GM19468 (cell line): ENCODE measurements around the gene PPP1R15B.
"Not testable (repeated sequence)": the region's sequence is repeated elsewhere in the genome, so short reads cannot be mapped to it uniquely, and the experiment has no call there.

Source experiments
- ATAC-seq: cut with Tn5 transposase; IDR thresholded peaks from one replicate; pipeline ENCODE4 v1.9.1; 2021; ENCODE audit warnings: mild to moderate bottlenecking, moderate library complexity, moderate number of reproducible peaks; ENCODE audit not compliant: unreplicated experiment; ENCODE audit errors: extremely low read depth

PPP1R15B gene

DNA sequence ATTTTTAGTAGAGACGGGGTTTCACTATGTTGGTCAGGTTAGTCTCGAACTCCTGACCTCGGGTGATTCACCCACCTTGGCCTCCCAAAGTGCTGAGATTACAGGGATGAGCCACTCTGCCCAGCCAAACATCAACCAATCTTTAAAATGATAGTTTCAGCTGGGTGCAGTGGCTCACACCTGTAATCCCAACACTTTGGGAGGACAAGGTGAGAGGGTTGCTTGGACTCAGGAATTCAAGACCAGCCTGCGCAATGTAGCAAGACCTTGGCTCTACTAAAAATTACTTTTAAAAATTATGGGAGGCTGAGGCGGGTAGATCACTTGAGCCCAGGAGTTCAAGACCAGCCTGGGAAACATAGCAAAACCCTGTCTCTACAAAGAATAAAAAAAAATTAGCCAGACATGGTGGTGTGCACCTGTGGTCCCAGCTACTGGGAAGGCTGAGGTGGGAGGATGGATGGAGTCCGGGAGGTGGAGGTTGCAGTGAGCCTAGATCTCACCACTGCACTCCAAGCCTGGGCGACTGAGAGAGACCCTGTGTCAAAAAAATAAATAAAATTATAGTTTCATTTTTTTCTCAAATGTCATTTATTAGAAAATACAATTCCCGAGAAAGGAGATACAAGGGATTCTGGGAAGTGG lies 10.6 kb upstream of the PPP1R15B start:
- not testable (repeated sequence) for ATAC-seq

DNA sequence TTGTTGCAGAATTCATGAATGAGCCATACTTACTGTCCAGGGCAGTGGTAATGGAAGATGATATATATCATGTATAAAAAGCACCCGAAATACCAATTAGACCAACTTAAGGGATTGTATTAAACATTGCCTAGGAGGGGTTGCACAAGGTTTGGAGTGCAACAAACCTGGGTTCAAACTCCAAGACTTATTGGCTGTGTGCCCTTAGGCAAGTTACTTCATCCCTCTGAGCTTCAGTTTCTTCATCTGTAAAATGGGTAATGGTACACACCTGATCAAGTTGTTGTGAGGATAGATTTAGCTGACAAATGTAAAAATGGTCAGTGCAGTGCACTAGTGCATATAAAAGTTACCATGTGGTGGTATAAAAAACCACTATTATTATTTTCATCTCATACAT lies 9.8 kb upstream of the PPP1R15B start:
- no peak for ATAC-seq

DNA sequence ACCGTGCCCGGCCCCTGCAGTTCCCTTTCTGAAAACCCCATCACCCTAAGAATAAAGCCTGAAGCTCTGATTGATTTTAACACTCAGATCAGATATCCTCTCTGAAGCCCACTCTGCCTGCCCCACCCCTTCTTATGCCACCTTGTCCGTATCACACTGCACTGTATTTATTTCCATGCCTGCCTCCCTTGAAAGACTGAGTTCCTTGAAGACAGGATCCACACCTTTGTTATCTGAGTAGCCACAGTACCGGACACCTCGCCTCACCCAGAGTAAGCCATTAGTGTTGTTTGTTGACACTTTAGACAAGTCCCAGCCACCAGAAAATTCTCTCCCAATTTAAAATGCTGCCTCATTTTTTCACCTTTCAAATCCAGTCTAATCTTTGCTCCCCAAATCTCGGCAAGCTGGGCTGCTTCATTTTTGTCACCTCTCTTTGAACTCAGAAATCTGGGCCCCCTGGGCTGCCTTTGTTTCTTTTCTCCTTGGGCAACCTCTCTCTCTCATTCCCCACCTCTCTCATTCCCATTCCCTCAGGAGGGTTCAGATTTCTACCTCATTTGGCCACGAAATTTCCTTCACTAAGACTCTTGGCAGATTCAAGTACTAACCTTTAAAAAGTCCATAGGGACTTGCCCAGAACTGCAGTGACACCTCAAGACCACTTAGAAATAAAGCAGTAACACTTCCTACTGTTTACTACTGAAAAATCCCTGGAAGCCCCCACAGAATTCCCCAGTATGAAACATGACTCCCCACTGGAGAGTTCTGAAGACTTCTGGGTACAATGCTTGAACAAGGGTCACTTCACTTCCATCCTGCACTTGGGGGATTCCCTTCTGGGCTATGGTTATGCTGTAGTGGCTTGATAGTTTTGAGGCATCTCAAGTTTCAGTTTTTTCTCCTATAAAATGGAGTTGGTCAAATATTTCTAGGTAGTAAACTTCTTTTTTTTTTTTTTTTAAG lies 8.7 kb upstream of the PPP1R15B start:
- no peak for ATAC-seq

DNA sequence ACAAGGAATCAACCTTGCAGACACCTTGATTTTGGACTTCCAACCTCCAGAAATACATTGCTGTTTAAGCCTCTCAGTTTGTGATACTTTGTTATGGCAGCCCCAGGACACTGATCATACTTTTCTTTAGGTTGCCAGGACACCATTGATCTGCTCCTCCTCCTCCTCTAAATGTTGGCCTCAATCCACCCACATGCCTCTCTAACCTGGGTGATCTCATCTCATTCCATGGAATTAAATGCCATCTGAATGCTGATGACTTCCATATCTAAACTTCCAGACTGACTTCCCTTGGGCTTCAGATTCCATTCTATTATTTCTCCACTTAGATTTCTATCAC lies 7.4 kb upstream of the PPP1R15B start:
- ATAC-seq, result no peak

DNA sequence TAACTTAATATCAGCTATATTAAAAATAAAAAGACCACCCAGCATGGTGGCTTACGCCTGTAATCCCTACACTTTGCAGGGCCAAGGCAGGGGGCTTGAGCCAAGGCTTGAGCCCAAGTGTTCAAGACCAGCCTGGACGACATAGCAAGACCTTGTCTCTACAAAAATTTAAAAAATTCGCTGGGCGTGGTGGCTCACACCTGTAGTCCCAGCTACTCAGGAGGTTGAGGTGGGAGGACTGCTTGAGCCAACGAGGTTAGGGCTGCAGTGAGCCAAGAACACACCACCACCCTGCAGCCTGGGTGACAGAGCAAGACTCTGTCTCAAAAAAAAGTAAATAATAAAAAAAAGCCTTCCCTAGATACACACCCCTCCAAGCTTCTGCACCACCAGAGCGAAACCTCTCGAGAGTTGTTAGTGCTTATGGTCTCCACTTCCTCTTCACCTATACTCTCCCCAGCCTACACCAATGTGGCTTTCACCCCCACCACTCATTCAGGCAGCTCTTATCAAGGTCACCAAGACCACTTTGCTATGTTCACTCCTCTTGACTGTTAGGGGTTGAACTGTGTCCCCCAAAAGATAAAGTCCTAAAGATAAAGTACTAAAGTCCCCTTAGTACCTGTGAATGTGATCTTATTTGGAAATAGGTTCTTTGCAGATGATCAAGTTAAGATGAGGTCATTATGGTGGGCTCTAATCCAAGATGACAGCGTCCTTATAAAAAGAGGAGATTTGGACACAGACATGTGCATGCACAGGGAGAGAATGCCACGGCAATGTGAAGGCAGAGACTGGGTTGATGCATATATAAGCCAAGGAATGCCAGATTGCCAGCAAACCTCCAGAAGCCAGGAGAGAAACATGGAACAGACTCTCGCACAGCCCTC lies 6.8 kb upstream of the PPP1R15B start:
- no peak for ATAC-seq

DNA sequence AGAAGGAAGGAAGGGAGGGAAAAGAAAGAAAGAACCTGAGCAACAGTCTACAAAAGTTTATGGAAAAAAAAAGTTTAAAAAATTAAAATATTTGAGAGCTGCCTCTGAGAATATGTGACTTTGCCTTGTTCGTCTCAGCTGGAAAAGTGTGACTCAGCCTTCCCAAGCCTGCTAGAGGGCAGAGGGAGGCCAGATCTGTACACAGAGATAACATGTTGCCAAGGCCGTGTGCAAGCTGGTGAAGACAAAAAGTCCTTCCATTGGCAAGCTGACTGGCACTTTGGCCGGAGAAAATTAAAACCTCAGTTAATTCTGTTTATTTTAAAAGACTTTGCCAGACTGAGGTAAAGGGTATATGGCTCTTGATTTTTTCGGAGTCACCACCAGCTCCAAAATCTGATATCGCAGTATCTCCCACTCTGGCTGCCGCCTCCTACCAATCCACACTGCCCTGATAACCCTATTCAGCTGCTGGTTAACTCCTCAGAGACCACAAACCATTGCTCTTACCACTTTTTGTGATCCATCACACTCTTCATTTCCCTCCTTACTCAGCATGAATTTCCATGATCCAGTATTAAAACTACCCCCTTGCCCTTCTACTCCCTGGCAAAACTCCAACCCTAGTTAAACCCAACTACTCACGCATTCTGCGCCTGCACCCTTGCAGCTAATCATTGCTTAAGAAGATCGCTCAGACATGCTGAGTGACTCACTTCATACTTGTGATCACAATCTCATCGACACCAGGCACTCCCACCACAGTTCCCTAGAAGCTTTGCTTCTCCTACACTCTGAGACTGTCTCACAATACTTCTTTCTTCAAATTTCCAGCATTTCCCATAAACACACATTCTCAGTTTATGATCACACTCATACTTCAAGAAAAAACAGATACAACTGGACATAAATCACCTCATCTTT lies 5.7 kb upstream of the PPP1R15B start:
- no peak for ATAC-seq

DNA sequence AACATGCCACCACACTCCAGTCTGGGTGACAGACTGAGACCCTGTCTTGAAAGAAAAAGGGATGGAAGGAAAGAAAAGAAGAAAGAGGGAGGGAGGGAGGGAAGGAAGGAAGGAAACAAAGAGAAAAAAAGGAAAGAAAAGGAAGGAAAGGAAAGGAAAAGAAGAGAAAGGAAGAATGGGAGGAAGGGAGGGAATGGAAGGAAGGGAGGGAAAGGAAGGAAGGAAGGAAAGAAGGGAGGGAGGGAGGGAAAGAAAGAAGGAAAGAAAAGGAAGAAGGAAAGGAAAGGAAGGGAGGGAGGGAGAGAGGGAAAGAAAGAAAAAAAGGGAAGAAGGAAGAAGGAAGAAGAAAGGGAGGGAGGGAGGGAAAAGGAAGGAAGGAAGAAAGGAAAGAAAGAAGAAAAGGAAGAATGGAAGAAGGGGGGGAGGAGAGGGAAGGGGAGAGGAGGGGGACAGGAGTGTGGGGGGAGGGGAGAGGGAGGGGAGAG lies 5.0 kb upstream of the PPP1R15B start:
- ATAC-seq, result no peak

DNA sequence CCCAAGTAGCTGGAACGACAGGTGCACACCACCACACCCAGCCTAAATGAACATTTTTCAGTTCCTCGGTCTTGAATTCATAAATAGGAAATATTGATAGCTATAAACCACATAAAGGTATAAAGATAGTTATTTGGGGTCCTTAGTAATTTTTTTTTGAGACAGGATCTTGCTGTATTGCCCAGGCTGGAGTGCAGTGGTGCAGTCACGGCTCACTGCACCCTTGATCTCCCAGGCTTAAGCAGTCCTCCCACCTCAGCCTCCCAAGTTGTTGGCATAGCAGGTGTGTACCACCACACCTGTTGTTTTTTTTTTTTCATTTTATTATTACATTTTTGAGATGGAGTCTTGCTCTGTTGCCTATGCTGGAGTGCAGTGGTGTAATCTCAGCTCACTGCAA lies 3.7 kb upstream of the PPP1R15B start:
- ATAC-seq, result no peak

DNA sequence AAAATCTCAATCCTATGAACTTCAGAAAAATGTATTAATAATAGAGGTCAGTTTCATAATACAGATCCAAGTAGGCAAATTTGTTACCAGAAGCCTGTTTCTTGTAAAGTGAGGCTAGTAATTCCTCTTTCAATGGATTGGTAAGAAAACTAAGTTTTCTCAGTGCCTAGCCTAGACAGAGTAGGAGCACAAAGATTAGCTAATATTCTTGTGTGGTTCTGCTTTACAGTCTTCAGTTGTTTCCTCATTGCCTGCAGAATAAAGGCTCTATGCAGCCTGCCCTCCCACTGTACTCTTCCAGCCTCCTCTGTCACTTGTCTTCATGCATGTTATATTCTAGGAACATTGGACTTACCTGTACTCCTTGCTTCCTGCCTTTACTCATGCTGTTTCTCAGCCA lies 2.4 kb upstream of the PPP1R15B start:
- ATAC-seq, result no peak

DNA sequence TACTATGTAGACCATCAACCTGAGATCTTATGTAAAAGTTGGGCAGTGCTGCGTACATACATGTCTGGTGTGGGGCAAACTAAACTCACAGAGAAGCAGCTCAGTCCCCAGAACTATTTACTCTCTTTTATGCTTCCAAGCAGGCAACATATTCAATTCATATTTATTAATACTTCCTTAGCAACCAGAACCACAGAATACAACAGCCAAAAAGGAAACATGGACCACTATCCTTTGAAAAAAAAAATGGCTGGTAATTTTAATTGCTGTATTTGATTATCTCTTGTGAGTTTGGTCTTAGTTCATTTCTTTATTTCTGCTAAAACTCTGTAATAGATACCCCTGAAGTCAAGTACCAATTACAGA lies 1.5 kb upstream of the PPP1R15B start:
- ATAC-seq, result no peak

DNA sequence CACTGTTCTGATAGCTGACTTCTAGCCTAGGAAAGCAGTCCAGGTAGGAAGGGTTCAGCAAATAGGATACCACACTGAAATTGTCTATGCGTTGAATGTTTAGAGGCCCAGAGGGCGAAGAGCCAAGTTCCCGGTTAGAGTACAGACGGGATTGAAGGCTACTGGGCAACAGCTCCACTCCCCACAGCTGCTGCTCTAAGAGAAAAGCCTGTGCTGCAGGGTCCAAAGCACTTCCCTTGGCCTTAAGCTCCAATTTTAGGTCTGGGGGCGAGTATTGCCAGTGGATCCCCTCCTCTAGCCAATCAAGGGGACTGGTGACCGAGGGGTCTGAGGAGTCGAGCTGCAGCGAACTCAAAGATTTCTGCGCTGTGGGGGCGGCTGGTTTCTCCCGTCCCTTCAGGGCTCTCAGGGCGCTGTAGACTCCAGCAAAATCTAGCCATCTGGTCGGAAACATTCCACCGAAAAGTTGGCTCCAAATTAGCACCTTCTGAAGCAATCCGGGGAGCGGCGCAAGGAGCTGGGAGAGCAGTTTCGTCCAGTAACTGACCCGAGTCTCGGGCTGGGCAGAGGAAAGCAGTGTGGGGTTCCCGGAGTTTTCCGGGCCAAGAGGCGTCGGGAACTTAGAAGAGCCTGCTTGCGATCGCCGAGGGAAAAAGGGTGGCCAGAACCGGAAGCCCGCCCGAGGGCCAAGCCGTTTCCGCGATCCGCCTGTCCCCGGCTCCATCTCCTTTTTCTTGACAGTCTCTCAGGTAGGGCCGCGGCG lies 748 bp downstream of the PPP1R15B start:
- ATAC-seq, result no peak

DNA sequence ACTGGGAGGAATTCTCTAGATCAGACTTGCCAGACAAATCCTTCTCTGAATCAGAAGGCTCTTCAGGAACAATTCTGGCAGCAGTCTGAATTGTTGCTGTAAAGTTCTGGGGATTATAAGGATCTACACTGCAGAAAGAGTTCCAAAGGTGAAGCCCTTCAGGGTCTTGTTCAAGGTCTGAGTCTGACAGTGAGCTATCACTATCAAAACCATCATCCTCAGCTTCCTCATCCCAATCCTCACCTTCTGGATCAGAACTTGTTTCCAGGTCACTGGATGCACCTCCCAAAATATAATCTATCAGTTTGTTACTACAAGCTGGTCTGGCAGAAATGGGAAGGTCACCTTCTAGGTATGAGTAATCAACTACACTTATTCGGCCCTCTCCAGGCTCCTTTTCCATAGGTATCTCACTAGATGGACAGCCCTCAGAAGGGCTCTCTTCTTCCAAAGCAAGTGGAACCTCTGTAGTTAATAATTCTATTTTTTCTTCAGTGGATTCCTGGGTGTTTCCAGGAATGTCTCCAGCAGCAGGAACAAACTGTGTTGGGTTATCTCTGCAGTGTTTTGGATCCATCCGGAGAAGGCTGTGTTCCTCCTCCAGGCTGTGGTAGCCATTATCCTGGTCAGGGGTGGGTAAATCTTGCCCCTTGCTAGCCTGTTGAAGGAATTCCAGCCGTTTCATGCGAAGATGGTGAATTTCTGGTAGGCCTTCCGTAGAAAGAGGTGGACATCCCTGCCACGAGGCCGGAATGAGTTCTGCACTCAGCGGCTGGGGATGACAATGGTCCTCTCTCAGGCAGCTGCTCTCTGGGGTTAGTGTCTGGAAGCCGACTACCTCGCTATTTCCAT lies 1.6 kb downstream of the PPP1R15B start:
- ATAC-seq, result no peak

DNA sequence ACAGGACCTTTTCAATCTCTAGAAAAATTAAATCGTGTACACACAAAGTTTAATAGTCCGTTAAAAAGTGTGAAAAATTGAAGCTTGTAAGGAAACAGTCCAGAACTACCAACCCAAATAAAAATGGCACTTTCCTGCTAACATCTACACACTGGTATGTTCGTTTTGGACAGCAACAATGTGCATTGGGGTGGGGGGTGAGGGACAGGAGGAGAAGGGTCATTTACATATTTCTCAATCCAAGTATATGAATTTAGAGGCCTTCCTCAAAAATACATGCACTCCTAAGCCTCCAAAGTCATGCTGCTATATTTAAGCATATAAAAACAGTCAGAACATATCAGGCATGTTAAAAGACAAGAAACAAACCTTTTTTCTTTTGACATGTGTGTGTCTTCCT lies 2.5 kb downstream of the PPP1R15B start:
- no peak for ATAC-seq

DNA sequence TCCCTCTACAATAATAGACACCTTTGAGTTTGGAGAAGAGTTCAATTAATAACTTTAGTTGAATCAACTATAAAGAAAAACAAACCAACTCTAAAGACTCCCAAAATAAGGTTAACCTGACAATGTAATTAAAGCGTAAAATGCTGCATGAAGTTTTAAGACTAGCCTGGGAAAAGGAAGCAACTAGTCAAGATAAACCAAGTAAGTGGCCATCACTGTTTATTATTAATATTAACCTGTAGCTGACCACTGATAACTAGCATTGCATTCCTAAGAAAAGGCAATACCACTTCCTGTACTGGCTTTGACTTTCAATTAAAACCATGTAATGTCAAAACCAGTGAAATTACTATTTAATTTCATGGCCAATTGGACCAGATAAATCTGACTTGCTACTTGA lies 3.0 kb downstream of the PPP1R15B start:
- no peak for ATAC-seq

DNA sequence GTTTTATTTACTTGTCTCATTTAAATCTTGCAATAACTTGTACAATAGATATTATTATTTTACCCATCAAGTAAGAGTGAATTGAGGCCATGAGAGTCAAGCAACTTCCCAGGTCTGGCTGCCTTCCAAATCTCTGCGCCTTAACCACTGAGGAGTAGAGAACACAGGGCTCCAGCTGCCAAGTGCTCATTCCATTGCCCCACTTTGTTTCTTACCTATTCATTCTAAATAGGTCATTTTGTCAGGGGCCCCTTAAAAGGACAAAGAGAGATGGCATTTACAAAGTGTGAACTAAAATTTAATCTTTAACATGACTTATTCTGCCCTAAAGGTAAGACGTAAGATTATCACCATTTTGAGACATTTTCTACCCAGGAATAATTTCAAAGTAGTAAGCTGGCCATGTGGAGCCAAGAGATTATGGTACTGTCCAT lies 3.5 kb downstream of the PPP1R15B start:
- ATAC-seq, result no peak

DNA sequence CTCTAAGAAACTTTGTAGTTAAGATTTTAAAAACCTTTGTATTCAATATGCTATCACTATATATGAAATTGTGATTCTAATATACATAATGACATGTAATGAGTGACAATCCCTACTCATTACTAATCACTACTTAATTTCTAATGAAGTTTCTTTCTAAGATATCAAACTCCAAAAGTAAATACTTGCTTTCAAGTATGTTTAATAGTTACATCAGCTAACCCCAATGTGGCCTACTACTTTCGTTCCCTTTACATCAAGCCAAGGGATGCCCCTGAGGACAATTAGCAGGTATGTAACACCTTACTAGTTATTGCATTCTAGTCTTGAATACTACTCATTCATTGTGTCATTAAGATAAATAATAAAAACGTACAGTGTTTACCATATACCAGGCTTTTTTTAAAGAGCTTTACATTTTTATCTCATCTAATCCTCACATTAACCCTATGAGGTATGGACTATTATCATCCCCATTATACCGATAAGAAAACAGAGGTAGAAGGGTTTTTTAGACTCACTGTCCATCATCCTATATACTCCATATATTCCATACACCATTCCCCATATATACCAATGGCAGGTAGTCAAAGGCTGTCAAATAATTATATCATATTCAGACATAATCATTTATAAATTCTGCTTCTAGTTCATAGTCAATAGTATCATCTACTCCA lies 4.2 kb downstream of the PPP1R15B start:
- no peak for ATAC-seq

DNA sequence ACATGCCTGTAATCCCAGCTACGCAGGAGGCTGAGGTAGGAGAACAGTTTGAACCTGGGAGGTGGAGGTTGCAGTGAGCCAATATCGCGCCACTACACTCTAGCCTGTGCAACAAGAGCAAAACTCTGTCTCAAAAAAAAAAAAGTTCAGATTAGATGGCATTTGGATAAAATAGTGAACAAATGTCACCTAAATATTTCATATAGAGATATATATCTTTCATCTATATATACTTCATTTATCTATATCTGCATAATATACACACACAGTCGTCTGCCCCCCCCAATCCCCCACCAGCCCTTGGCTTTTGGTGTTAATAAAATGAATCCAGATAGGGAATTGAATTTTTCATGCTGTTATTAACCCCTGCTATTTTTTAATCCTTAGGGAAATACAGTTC lies 5.0 kb downstream of the PPP1R15B start:
- no peak for ATAC-seq
